HEK293 (cell line): ENCODE results near the gene CYP4F8.
"Not testable (repeated sequence)": the region's sequence is repeated elsewhere in the genome, so short reads cannot be mapped to it uniquely, and the experiment has no call there.

ENCODE experiments used
- CTCF ChIA-PET: fragments of 350-600 bp; formaldehyde crosslinking; extraction: SDS; loops from one replicate; lab custom pipeline; 2021; ENCODE audit warnings: antibody characterized with exemption; lab: Yijun Ruan, JAX
- POLR2A ChIA-PET: fragments of 300-600 bp; formaldehyde crosslinking; extraction: SDS; loops from one replicate; lab custom pipeline; 2020; ENCODE audit warnings: antibody characterized with exemption, inconsistent platforms; lab: Yijun Ruan, JAX
- H3K27ac ChIP-seq: fragments of 200-500 bp; sonication (Bioruptor generic); 2 replicates; pipeline ENCODE4 v1.5.1; 2014; ENCODE audit warnings: low read depth, low read length, control low read depth, inconsistent platforms; ENCODE audit errors: extremely low read depth
- H3K36me3 ChIP-seq, 2 experiments: fragments of 200-500 bp in 1 of 2; sonication (Bioruptor generic) in 1 of 2; 1 replicate in 1 of 2; 2 replicates in 1 of 2; pipeline ENCODE4 v1.5.1; 2014 to 2017; ENCODE audit warnings: inconsistent platforms in 2 of 2, low read length in 2 of 2; ENCODE audit not compliant: control insufficient read depth in 2 of 2, insufficient read depth in 1 of 2
- H3K4me1 ChIP-seq: fragments of 200-500 bp; sonication (Bioruptor generic); 2 replicates; pipeline ENCODE4 v1.5.1; 2014; ENCODE audit warnings: mild to moderate bottlenecking, low read length, inconsistent platforms; ENCODE audit not compliant: control insufficient read depth, insufficient read depth
- H3K4me3 ChIP-seq: 2 replicates; pipeline ENCODE4 v1.5.1; 2011; ENCODE audit warnings: low read depth, mild to moderate bottlenecking, control low read depth, low read length, moderate library complexity
- H3K9me3 ChIP-seq: fragments of 200-500 bp; sonication (Bioruptor generic); 2 replicates; pipeline ENCODE4 v1.5.1; 2014; ENCODE audit warnings: low read depth, low read length, inconsistent platforms; ENCODE audit not compliant: control insufficient read depth, insufficient read depth
- IKZF3 ChIP-seq: fragments of 450-650 bp; IDR thresholded peaks from 2 replicates; pipeline ENCODE4 v1.5.0; 2018; ENCODE audit warnings: missing biosample characterization, mild to moderate bottlenecking, missing genetic modification characterization, moderate library complexity
- SETDB1 ChIP-seq: IDR thresholded peaks from one replicate; pipeline ENCODE4 v1.6.1; 2017; ENCODE audit warnings: mild to moderate bottlenecking, low read length, moderate library complexity, mixed read lengths; ENCODE audit not compliant: insufficient read length
- YY1 ChIP-seq: fragments of 450-650 bp; formaldehyde crosslinking; IDR thresholded peaks from 2 replicates; pipeline ENCODE4 v1.5.1; 2018; ENCODE audit warnings: missing biosample characterization, missing genetic modification characterization
- ZEB2 ChIP-seq: fragments of 450-650 bp; formaldehyde crosslinking; IDR thresholded peaks from 2 replicates; pipeline ENCODE4 v1.5.1; 2016; ENCODE audit warnings: missing biosample characterization, missing genetic modification characterization
- ZNF10 ChIP-seq: fragments of 450-650 bp; formaldehyde crosslinking; IDR thresholded peaks from 2 replicates; pipeline ENCODE4 v1.5.1; 2017; ENCODE audit warnings: missing biosample characterization, missing genetic modification characterization
- ZNF214 ChIP-seq: fragments of 450-650 bp; formaldehyde crosslinking; IDR thresholded peaks from 2 replicates; pipeline ENCODE4 v1.5.1; 2017; ENCODE audit warnings: missing biosample characterization, mild to moderate bottlenecking, missing genetic modification characterization, borderline replicate concordance
- ZNF274 ChIP-seq, 2 experiments: fragments of 200-500 bp in 1 of 2; fragments of 450-650 bp in 1 of 2; sonication (Bioruptor generic) in 1 of 2; formaldehyde crosslinking in 1 of 2; IDR thresholded peaks; 2 replicates each; pipeline versions ENCODE4 v1.5.1 to v1.6.1; 2014 to 2016; ENCODE audit warnings: borderline replicate concordance in 1 of 2, inconsistent platforms in 1 of 2, low read length in 1 of 2, missing biosample characterization in 1 of 2, missing genetic modification characterization in 1 of 2
- ZNF423 ChIP-seq: fragments of 450-650 bp; formaldehyde crosslinking; IDR thresholded peaks from 2 replicates; pipeline ENCODE4 v1.5.1; 2016; ENCODE audit warnings: missing biosample characterization, missing genetic modification characterization
- ZNF473 ChIP-seq: fragments of 450-650 bp; formaldehyde crosslinking; IDR thresholded peaks from 2 replicates; pipeline ENCODE4 v1.5.1; 2017; ENCODE audit warnings: missing biosample characterization, missing genetic modification characterization
- TF ChIP-seq, protein P1 (sequence below): fragments of 450-650 bp; formaldehyde crosslinking; conservative IDR thresholded peaks from 2 replicates; pipeline ENCODE4 v1.5.1; 2016; ENCODE audit warnings: low read depth, missing biosample characterization, missing genetic modification characterization

Gene CYP4F8

DNA sequence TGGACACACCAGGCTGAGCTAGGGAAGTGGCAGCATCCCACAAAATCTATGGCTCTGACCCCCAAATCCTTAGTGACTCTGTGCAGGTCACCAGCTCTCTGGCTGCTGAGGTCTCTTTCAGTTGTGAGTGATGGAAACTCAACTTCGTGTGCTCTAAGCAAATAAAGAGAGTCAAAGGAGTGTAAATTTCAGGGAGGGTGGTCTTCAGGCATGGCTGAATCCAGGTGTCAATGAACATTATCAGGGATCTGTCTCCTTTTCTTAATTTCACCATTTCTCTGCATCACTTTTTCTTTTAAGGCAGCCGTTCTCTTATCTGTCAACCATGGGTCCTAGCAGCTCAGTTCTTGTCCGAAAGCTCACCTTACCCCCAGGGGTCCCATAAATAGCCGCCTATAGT, 64.1 kb downstream of the CYP4F8 start:
- no peaks in the 10 kb centered on the region for H3K4me1 ChIP-seq
- ChIA-PET POLR2A (no interaction called here), CTCF (no interaction called here)
- H3K4me3 ChIP-seq = no peak overlapping the region
- H3K36me3 ChIP-seq = no peaks in the 10 kb centered on the region
- H3K27ac ChIP-seq = no peak overlapping the region
- H3K9me3 ChIP-seq = no peaks in the 10 kb centered on the region
- no peak for TF ChIP-seq ZNF423
- TF ChIP-seq ZNF10 = no peak
- TF ChIP-seq ZNF473 (tag by site-specific recombination) = no peak
- TF ChIP-seq ZEB2 (tag by site-specific recombination) = no peak
- no peak for TF ChIP-seq ZNF274 (IDR thresholded peaks at IDR 0.05; ENCODE audit: low read length)
- TF ChIP-seq ZNF274 (tag by site-specific recombination; IDR thresholded peaks at IDR 0.05; ENCODE audit: borderline replicate concordance) = no peak
- TF ChIP-seq, protein P1, sequence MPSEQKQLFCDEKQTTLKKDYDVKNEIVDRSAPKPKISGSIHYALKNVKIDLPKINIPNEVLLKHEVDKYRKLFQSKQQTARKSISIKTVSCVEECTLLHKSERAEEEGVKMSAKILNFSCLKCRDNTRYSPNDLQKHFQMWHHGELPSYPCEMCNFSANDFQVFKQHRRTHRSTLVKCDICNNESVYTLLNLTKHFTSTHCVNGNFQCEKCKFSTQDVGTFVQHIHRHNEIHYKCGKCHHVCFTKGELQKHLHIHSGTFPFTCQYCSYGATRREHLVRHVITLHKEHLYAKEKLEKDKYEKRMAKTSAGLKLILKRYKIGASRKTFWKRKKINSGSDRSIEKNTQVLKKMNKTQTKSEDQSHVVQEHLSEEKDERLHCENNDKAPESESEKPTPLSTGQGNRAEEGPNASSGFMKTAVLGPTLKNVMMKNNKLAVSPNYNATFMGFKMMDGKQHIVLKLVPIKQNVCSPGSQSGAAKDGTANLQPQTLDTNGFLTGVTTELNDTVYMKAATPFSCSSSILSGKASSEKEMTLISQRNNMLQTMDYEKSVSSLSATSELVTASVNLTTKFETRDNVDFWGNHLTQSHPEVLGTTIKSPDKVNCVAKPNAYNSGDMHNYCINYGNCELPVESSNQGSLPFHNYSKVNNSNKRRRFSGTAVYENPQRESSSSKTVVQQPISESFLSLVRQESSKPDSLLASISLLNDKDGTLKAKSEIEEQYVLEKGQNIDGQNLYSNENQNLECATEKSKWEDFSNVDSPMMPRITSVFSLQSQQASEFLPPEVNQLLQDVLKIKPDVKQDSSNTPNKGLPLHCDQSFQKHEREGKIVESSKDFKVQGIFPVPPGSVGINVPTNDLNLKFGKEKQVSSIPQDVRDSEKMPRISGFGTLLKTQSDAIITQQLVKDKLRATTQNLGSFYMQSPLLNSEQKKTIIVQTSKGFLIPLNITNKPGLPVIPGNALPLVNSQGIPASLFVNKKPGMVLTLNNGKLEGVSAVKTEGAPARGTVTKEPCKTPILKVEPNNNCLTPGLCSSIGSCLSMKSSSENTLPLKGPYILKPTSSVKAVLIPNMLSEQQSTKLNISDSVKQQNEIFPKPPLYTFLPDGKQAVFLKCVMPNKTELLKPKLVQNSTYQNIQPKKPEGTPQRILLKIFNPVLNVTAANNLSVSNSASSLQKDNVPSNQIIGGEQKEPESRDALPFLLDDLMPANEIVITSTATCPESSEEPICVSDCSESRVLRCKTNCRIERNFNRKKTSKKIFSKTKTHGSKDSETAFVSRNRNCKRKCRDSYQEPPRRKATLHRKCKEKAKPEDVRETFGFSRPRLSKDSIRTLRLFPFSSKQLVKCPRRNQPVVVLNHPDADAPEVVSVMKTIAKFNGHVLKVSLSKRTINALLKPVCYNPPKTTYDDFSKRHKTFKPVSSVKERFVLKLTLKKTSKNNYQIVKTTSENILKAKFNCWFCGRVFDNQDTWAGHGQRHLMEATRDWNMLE (tag by site-specific recombination) = no peak
- no peak for TF ChIP-seq ZNF214 (tag by site-specific recombination)
- TF ChIP-seq YY1 (tag by site-specific recombination) = no peak
- no peak for TF ChIP-seq IKZF3 (tag by site-specific recombination)
- no peak for TF ChIP-seq SETDB1

DNA sequence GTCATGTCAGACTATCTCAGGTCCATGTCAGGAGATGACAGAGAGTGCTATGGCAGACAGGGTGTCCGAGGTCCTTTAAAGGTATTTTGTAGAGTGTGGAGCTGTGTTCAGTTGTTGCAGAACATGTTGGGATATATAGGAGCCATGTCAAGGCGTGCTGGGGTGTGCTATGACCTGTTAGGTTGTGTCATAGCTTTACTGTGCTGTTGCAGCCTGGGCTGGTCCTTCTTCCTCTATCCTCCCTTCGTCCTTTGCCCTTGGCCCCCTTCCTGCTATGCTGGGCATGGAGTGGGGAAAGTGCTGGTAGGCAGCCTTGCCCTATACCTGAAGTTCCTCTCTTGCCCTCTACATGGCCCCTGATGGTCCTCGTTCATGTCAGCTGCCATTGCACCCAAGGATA, 64.8 kb downstream of the CYP4F8 start:
- H3K4me3 ChIP-seq, H3K27ac ChIP-seq, H3K4me1 ChIP-seq, POLR2A ChIA-PET, H3K9me3 ChIP-seq, H3K36me3 ChIP-seq, CTCF ChIA-PET: not testable (repeated sequence)
